Thyroid gland (tissue), 4 donors: ENCODE results near the gene DHDH. TPM values are rescaled to one million over a fixed set of nuclear protein-coding genes. Genes with fewer than 3 reads are reported as not detected.

ENCODE experiments used
- DNase-seq, 2 donors: peaks; one replicate each; pipeline ENCODE4 v3.0.0-alpha.2; 2019
- H3K27ac ChIP-seq, 3 donors: fragments of 200-600 bp; sonication (generic); 1 replicate in 2 of 3; 2 replicates in 1 of 3; pipeline ENCODE4 v1.5.1; 2016 to 2019; ENCODE audit warnings: mild to moderate bottlenecking in 1 of 3, moderate library complexity in 1 of 3
- H3K27me3 ChIP-seq: fragments of 200-600 bp; sonication (generic); one replicate; pipeline ENCODE4 v1.5.1; 2019
- H3K36me3 ChIP-seq, 2 donors: fragments of 200-600 bp; sonication (generic); one replicate each; pipeline ENCODE4 v1.5.1; 2016 to 2019
- H3K4me1 ChIP-seq, 2 donors: fragments of 200-600 bp; sonication (generic); one replicate each; pipeline ENCODE4 v1.5.1; 2017 to 2019
- H3K4me3 ChIP-seq, 3 donors: fragments of 200-600 bp; sonication (generic); replicated peaks in 1 of 3; 1 replicate in 2 of 3; 2 replicates in 1 of 3; pipeline ENCODE4 v1.5.1; 2016; ENCODE audit warnings: mild to moderate bottlenecking in 1 of 3
- H3K9me3 ChIP-seq: fragments of 200-600 bp; sonication (generic); one replicate; pipeline ENCODE4 v1.5.1; 2017
- POLR2A ChIP-seq, 2 donors: fragments of 450-650 bp; IDR thresholded peaks; one replicate each; pipeline ENCODE4 v1.6.1; 2017; ENCODE audit warnings: antibody characterized with exemption in 2 of 2, mild to moderate bottlenecking in 2 of 2, moderate library complexity in 1 of 2
- WGBS, 2 donors: methylation state at CpG; one replicate each; pipeline ENCODE4 v1.1.5; 2017; 5-methylcytosine and 5-hydroxymethylcytosine counted together
- intact Hi-C: fragments of 100-400 bp; cut with DNase I; formaldehyde crosslinking; loops from one replicate; pipeline ENCODE4 v1.15.1; 2023
- total RNA-seq, 4 donors: library from RNA; depleted of rRNA; stranded (reverse); fragments of >200 nt; gene quantifications; one replicate each; pipeline ENCODE4 v1.2.3, GENCODE V29; 2016
- TF ChIP-seq, protein P1 (sequence below), 6 experiments: fragments of 200-600 bp in 3 of 6; fragments of 450-650 bp in 3 of 6; sonication (generic) in 3 of 6; IDR thresholded peaks; one replicate each; pipeline ENCODE4 v1.5.1; 2016 to 2019; ENCODE audit warnings: antibody characterized with exemption in 6 of 6, mild to moderate bottlenecking in 2 of 6, inconsistent platforms in 1 of 6, moderate library complexity in 1 of 6

Gene DHDH
- total RNA-seq, 4 donors from 2014 or later, result not detected

DNA sequence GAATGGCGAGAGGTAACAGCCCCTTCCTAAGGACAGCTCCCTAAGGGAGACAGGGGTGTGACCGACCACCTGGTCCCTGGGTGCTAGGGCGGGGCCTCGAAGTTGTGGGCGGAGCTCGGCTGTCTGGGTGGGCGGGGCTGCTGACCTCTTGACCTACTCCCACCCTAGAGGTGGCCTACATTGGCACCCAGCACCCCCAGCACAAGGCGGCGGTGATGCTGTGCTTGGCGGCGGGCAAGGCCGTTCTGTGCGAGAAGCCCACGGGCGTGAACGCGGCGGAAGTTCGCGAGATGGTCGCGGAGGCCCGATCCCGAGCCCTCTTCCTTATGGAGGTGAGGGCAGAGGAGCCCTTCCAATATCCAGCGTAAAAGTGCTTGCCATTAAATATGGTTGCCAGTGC is 2.4 kb downstream of the DHDH start:
- Histone ChIP-seq H3K36me3 (no peaks in the 10 kb centered on the region), H3K27ac (no peak overlapping the region), H3K4me3 (no peak overlapping the region), H3K9me3 (no peaks in the 10 kb centered on the region), H3K27me3 (no peaks in the 10 kb centered on the region), H3K4me1 (peaks cover 0 to 7% of the 10 kb centered on the region in 2 donors)
- WGBS, 2 donors, result 94 to 95% methylated on average over 19 to 25 of the region's 25 CpGs
- no peak for DNase-seq
- TF ChIP-seq, protein P1, sequence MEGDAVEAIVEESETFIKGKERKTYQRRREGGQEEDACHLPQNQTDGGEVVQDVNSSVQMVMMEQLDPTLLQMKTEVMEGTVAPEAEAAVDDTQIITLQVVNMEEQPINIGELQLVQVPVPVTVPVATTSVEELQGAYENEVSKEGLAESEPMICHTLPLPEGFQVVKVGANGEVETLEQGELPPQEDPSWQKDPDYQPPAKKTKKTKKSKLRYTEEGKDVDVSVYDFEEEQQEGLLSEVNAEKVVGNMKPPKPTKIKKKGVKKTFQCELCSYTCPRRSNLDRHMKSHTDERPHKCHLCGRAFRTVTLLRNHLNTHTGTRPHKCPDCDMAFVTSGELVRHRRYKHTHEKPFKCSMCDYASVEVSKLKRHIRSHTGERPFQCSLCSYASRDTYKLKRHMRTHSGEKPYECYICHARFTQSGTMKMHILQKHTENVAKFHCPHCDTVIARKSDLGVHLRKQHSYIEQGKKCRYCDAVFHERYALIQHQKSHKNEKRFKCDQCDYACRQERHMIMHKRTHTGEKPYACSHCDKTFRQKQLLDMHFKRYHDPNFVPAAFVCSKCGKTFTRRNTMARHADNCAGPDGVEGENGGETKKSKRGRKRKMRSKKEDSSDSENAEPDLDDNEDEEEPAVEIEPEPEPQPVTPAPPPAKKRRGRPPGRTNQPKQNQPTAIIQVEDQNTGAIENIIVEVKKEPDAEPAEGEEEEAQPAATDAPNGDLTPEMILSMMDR (IDR thresholded peaks at IDR 0.05), result no peak
- TF ChIP-seq POLR2A (IDR thresholded peaks at IDR 0.05), result no peak
- intact Hi-C loops, result no loop called here

DNA sequence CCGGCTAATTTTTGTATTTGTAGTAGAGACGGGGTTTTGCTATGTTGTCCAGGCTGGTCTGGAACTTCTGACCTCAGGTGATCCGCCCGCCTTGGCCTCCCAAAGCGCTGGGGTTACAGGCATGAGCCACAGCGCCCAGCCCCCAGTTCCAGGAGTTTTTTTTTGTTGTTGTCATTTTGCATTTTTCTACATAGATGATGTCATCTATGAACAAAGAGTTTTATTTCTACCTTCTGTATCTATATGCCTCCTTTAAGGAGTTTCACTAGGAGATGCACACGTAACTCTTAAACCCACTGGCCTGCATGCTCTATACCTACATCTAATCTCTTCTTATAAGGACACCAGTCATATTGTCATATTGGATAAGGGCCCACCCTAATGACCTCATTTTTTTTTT is 4.8 kb downstream of the DHDH start:
- Histone ChIP-seq H3K9me3 (no peaks in the 10 kb centered on the region), H3K4me1 (peaks cover 0 to 6% of the 10 kb centered on the region in 2 donors), H3K4me3 (no peak overlapping the region), H3K27me3 (no peaks in the 10 kb centered on the region), H3K27ac (no peak overlapping the region), H3K36me3 (no peaks in the 10 kb centered on the region)
- 89 to 90% methylated on average over 7 of the region's 7 CpGs for WGBS, 2 donors
- no peak for DNase-seq
- intact Hi-C loops, result no loop called here
- TF ChIP-seq, protein P1 (IDR thresholded peaks at IDR 0.05), result no peak
- TF ChIP-seq POLR2A (IDR thresholded peaks at IDR 0.05), result no peak

DNA sequence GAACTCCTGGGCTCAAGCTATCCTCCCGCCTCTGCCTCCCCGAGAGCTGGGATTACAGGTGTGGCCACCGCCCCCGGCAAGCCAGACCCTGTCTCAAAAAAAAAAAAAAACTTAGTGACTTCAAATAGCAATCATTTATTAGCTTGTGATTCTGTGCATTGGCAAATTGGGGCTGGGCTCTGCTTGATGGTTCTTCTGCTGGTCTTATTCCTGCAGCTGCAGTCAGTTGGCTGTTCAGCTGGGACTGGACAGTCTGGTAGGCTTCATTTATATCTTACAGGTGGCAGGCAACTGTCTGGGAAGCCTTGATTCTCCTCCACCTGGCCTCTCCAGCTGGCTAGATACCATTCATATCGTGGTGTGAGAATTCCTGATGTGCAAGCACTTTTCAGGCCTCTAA is 7.4 kb downstream of the DHDH start:
- TF ChIP-seq POLR2A (IDR thresholded peaks at IDR 0.05), result no peak
- TF ChIP-seq, protein P1 (IDR thresholded peaks at IDR 0.05), result no peak
- Histone ChIP-seq H3K4me3 (no peak overlapping the region), H3K36me3 (no peaks in the 10 kb centered on the region), H3K27me3 (no peaks in the 10 kb centered on the region), H3K9me3 (no peaks in the 10 kb centered on the region), H3K27ac (no peak overlapping the region), H3K4me1 (no peaks in the 10 kb centered on the region)
- no peak for DNase-seq
- 84 to 100% methylated on average over 5 of the region's 5 CpGs for WGBS, 2 donors
- intact Hi-C loops, result no loop called here

DNA sequence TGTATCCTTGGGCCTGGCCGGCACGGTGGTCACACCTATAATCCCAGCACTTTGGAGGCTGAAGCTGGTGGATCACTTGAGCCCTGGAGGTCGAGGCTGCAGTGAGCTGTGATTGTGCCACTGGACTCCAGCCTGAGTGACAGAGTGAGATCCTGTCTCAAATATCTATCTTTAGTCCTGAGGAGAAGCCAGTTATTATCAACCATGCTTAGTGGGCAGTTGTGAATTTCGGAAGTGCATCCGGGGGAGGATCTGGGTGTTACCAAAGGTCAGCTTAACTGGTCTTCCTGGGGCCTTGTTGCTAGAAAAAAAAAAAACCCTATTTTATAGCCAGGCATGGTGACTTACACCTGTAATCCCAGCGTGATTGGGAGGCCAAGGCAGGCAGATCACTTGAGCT is 9.6 kb downstream of the DHDH start:
- no peaks in the 10 kb centered on the region for H3K36me3 ChIP-seq
- no peaks in the 10 kb centered on the region for H3K9me3 ChIP-seq
- no peaks in the 10 kb centered on the region for H3K27me3 ChIP-seq
- intact Hi-C loops, result no loop called here
- 91 to 94% methylated on average over 6 of the region's 6 CpGs for WGBS, 2 donors
- H3K27ac ChIP-seq, result no peak overlapping the region
- no peak overlapping the region for H3K4me3 ChIP-seq
- TF ChIP-seq POLR2A (IDR thresholded peaks at IDR 0.05), result no peak
- TF ChIP-seq, protein P1 (IDR thresholded peaks at IDR 0.05), result no peak
- H3K4me1 ChIP-seq, result no peaks in the 10 kb centered on the region
- no peak for DNase-seq

DNA sequence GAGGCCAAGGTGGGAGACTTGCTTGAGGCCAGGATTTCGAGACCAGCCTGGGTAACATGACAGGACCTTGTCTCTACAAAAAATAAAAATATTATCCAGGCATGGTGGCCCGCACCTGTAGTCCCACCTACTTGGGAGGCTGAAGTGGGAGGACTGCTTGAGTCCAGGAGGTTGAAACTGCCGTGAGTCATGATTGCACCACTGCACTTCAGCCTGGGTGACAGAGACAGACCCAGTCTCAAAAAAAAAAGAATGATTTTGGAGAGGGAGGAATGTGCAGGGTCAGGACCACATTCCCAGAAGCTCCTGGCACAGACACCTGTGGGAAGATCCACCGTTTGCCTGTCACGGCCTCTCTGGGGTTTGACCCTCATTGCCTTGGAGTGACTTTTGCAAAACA is 11.9 kb downstream of the DHDH start:
- H3K4me3 ChIP-seq, result no peak overlapping the region
- no peaks in the 10 kb centered on the region for H3K4me1 ChIP-seq
- no peaks in the 10 kb centered on the region for H3K36me3 ChIP-seq
- no peaks in the 10 kb centered on the region for H3K9me3 ChIP-seq
- intact Hi-C loops, result no loop called here
- 83 to 96% methylated on average over 5 of the region's 5 CpGs for WGBS, 2 donors
- no peaks in the 10 kb centered on the region for H3K27me3 ChIP-seq
- H3K27ac ChIP-seq, result no peak overlapping the region
- no peak for DNase-seq
- TF ChIP-seq, protein P1 (IDR thresholded peaks at IDR 0.05), result no peak
- TF ChIP-seq POLR2A (IDR thresholded peaks at IDR 0.05), result no peak
